A549 (cell line): Measurements from ENCODE around the gene SSNA1. TPM values are rescaled to one million over a fixed set of nuclear protein-coding genes. Genes with fewer than 3 reads are reported as not detected.
A peak's percentile ranks its signal among the peaks of the same experiment; 100 is the strongest.

ENCODE experiments used
- ATAC-seq, 2 experiments: fragments of 200-7000 bp in 1 of 2; fragments of >200 bp in 1 of 2; cut with Nextera tagmentation in 1 of 2; cut with Tn5 transposase in 1 of 2; 3 replicates each; pipeline versions ENCODE4 v1.8.0 to v1.9.1; 2018 to 2020; ENCODE audit warnings: mild to moderate bottlenecking in 1 of 2, moderate library complexity in 1 of 2
- CTCF ChIA-PET: fragments of 300-600 bp; sonication (Branson Sonifier 250); formaldehyde crosslinking; extraction: SDS; loops from one replicate; lab custom pipeline; 2021; ENCODE audit warnings: antibody characterized with exemption, inconsistent platforms; lab: Yijun Ruan, JAX
- POLR2A ChIA-PET: fragments of 350-600 bp; formaldehyde crosslinking; extraction: SDS; loops from one replicate; lab custom pipeline; 2021; ENCODE audit warnings: antibody characterized with exemption, inconsistent platforms; lab: Yijun Ruan, JAX
- DNase-seq, 2 experiments: peaks; one replicate each; pipeline versions ENCODE4 v3.0.0 to v3.0.0-alpha.2; 2011 to 2016; ENCODE audit warnings: low read depth in 1 of 2, low spot score in 1 of 2
- FAIRE-seq: peaks from 2 replicates; lab custom pipeline; 2011; peaks lifted over from hg19 to GRCh38; lab: Jason Lieb, UNC
- H3K27ac ChIP-seq, 2 experiments: fragments of >200 bp; sonication (Bioruptor Twin); formaldehyde crosslinking; 3 replicates each; pipeline ENCODE4 v1.5.1; 2016 to 2017
- H3K4me1 ChIP-seq: fragments of >200 bp; sonication (Bioruptor Twin); formaldehyde crosslinking; 3 replicates; pipeline ENCODE4 v1.6.1; 2016
- H3K4me2 ChIP-seq: fragments of >200 bp; sonication (Bioruptor Twin); formaldehyde crosslinking; 3 replicates; pipeline ENCODE4 v1.6.1; 2016
- H3K4me3 ChIP-seq: fragments of >200 bp; sonication (Bioruptor Twin); formaldehyde crosslinking; 3 replicates; pipeline ENCODE4 v1.5.1; 2016
- H3K9me3 ChIP-seq: fragments of >200 bp; sonication (Bioruptor Twin); formaldehyde crosslinking; 3 replicates; pipeline ENCODE4 v1.6.1; 2016
- CHD2 ChIP-seq: fragments of 150-350 bp; IDR thresholded peaks from 2 replicates; pipeline ENCODE4 v1.6.1; 2014; ENCODE audit warnings: low read length; ENCODE audit not compliant: partially characterized antibody
- EHMT2 ChIP-seq: fragments of 200-600 bp; sonication (generic); IDR thresholded peaks from 2 replicates; pipeline ENCODE4 v1.6.1; 2016; ENCODE audit warnings: antibody characterized with exemption, low read depth, mild to moderate bottlenecking, moderate library complexity
- GATA3 ChIP-seq: IDR thresholded peaks from 2 replicates; pipeline ENCODE4 v1.6.1; 2012; ENCODE audit warnings: borderline replicate concordance
- HDAC2 ChIP-seq: fragments of 200-600 bp; sonication (generic); IDR thresholded peaks from 2 replicates; pipeline ENCODE4 v1.6.1; 2016
- HOXA7 ChIP-seq: fragments of 250-450 bp; sonication (Bioruptor Pico); IDR thresholded peaks from 2 replicates; pipeline ENCODE4 v1.5.0; 2020; ENCODE audit warnings: mild to moderate bottlenecking, moderate library complexity
- MAFK ChIP-seq: fragments of 450-650 bp; IDR thresholded peaks from 2 replicates; pipeline ENCODE4 v1.6.1; 2014; ENCODE audit not compliant: partially characterized antibody
- MYC ChIP-seq: IDR thresholded peaks from 2 replicates; pipeline ENCODE4 v1.6.1; 2012; ENCODE audit warnings: mild to moderate bottlenecking, inconsistent platforms, low read length, improper control_type of control experiment, borderline replicate concordance
- ZNF302 ChIP-seq: fragments of 250-450 bp; sonication (Bioruptor Pico); IDR thresholded peaks from 2 replicates; pipeline ENCODE4 v1.9.0; 2021; ENCODE audit warnings: inconsistent platforms, mild to moderate bottlenecking, moderate library complexity
- WGBS: methylation state at CpG from one replicate; pipeline ENCODE4 v1.1.6; 2017; ENCODE audit errors: missing lambda C conversion rate; 5-methylcytosine and 5-hydroxymethylcytosine counted together
- polyA plus RNA-seq, 4 experiments: library from polyadenylated mRNA; depleted of rRNA in 3 of 4; stranded (reverse); fragments of >200 nt; fragmentation: RNase III in 1 of 4; extraction: RNeasy Plus Mini Kit Qiagen cat#74134 plus additional on column Dnase treatment in 1 of 4; gene quantifications; 2 replicates in 3 of 4; 3 replicates in 1 of 4; pipeline ENCODE4 v1.2.3, GENCODE V29; 2011 to 2017
- TF ChIP-seq, protein P1 (sequence below): fragments of >200 bp; sonication (Bioruptor Twin); formaldehyde crosslinking; IDR thresholded peaks from 2 replicates; pipeline ENCODE4 v1.6.1; 2016
- TF ChIP-seq, protein P2 (sequence below): IDR thresholded peaks from 2 replicates; pipeline ENCODE4 v1.6.1; 2012
- TF ChIP-seq, protein P3 (sequence below): fragments of 200-600 bp; sonication (generic); IDR thresholded peaks from 2 replicates; pipeline ENCODE4 v1.6.1; 2016; ENCODE audit warnings: antibody characterized with exemption, mild to moderate bottlenecking, moderate library complexity

SSNA1 gene
- polyA plus RNA-seq, 2 of the 4 experiments (the other 2 are of a cell fraction), result 54.1 to 102 TPM

- TF ChIP-seq EHMT2, result no peak
- TF ChIP-seq MYC, result no peak
- TF ChIP-seq, protein P1, sequence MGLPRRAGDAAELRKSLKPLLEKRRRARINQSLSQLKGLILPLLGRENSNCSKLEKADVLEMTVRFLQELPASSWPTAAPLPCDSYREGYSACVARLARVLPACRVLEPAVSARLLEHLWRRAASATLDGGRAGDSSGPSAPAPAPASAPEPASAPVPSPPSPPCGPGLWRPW, result no peak
- TF ChIP-seq HDAC2, result no peak
- no peak for TF ChIP-seq GATA3
- TF ChIP-seq, protein P2, sequence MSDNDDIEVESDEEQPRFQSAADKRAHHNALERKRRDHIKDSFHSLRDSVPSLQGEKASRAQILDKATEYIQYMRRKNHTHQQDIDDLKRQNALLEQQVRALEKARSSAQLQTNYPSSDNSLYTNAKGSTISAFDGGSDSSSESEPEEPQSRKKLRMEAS, result no peak
- TF ChIP-seq ZNF302 (CRISPR knock-in tag), result no peak
- TF ChIP-seq CHD2, result no peak
These were observed 45.0 kb upstream of the SSNA1 start (continued) for GRCh38 chr9:137143459-137143858.

GRCh38 chr9:137145731-137146526, 42.5 kb upstream of the SSNA1 start:
- POLR2A ChIA-PET, result interaction anchor here (1.5 kb wide), 1 partner anchor 16 kb away, joined by 4 read pairs; no protein-coding TSS in a partner anchor
- CTCF ChIA-PET, result interaction anchor here (0.7 to 1.4 kb wide), 3 partner anchors 17 to 82 kb away, joined by 3 to 5 read pairs (median 3); no protein-coding TSS in a partner anchor

GRCh38 chr9:137146527-137146918, 42.0 kb upstream of the SSNA1 start:
- Histone ChIP-seq H3K4me3 (no peak overlapping the region), H3K4me1 (peaks cover 17% of the 10 kb centered on the region; the same call in 1 of the 3 replicates), H3K4me2 (no peak overlapping the region), H3K9me3 (no peaks in the 10 kb centered on the region), H3K27ac (no peak overlapping the region)
- 21% methylated on average over 4 of the region's 9 CpGs for WGBS
- DNase-seq (no peak), ATAC-seq (peak; percentile 38 to 52; a peak in 3 of 6 replicates), FAIRE-seq (no peak)
- CTCF ChIA-PET, result interaction anchor here (0.7 to 1.4 kb wide), 3 partner anchors 16 to 82 kb away, joined by 3 to 5 read pairs (median 3); no protein-coding TSS in a partner anchor
- POLR2A ChIA-PET, result interaction anchor here (1.5 kb wide), 1 partner anchor 17 kb away, joined by 4 read pairs; no protein-coding TSS in a partner anchor
- TF ChIP-seq, protein P3, sequence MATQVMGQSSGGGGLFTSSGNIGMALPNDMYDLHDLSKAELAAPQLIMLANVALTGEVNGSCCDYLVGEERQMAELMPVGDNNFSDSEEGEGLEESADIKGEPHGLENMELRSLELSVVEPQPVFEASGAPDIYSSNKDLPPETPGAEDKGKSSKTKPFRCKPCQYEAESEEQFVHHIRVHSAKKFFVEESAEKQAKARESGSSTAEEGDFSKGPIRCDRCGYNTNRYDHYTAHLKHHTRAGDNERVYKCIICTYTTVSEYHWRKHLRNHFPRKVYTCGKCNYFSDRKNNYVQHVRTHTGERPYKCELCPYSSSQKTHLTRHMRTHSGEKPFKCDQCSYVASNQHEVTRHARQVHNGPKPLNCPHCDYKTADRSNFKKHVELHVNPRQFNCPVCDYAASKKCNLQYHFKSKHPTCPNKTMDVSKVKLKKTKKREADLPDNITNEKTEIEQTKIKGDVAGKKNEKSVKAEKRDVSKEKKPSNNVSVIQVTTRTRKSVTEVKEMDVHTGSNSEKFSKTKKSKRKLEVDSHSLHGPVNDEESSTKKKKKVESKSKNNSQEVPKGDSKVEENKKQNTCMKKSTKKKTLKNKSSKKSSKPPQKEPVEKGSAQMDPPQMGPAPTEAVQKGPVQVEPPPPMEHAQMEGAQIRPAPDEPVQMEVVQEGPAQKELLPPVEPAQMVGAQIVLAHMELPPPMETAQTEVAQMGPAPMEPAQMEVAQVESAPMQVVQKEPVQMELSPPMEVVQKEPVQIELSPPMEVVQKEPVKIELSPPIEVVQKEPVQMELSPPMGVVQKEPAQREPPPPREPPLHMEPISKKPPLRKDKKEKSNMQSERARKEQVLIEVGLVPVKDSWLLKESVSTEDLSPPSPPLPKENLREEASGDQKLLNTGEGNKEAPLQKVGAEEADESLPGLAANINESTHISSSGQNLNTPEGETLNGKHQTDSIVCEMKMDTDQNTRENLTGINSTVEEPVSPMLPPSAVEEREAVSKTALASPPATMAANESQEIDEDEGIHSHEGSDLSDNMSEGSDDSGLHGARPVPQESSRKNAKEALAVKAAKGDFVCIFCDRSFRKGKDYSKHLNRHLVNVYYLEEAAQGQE, result peak; percentile 57
- no peak for TF ChIP-seq HOXA7 (CRISPR knock-in tag)

More at GRCh38 chr9:137145731-137146526, 42.5 kb upstream of the SSNA1 start:
- H3K4me1 ChIP-seq, result peaks cover 14% of the 10 kb centered on the region; the same call in 1 of the 3 replicates
- TF ChIP-seq GATA3 (no peak), MAFK (peak; percentile 24)
- TF ChIP-seq, protein P3, result peak; percentile 32; the same call in 1 of the 2 replicates
- TF ChIP-seq, protein P2, result 0 out of 2 replicates have a peak, but pooled peaks have one; percentile 15
- peak overlapping the region; percentile 34; the same call in 2 of the 3 replicates for H3K4me2 ChIP-seq
- DNase-seq (peak in 1 of 2 experiments; percentile 37), FAIRE-seq (no peak), ATAC-seq (peak; percentile 32 to 60)
- H3K4me3 ChIP-seq, result no peak overlapping the region
- no peaks in the 10 kb centered on the region for H3K9me3 ChIP-seq
- WGBS, result 24% methylated on average over 24 of the region's 49 CpGs
- H3K27ac ChIP-seq, result no peak overlapping the region
